Natural killer cell treated with Interleukin-12 subunit alpha and Interleukin-12 subunit beta and Interleukin-15 and Interleukin-18, amount 100 ng/mL, for 72 hours (primary cell): ENCODE measurements around the gene ZNF502. TPM values are rescaled to one million over a fixed set of nuclear protein-coding genes. Genes with fewer than 3 reads are reported as not detected.

Experiments used
- ATAC-seq, 2 donors: fragments of 150-1000 bp; cut with Tn5 transposase in 1 of 2; sonication (Bioruptor Pico), chemical (Tn5 transposase) in 1 of 2; 2 replicates each; pipeline ENCODE4 v1.10.0; 2021
- DNase-seq: peaks from one replicate; pipeline ENCODE4 v3.0.0; 2022; ENCODE audit warnings: low spot score
- H3K27ac Mint-ChIP-seq, 2 donors: 1 replicate in 1 of 2; 2 replicates in 1 of 2; pipeline ENCODE4 v1.8.0; 2022; ENCODE audit warnings: mixed read lengths in 2 of 2, mild to moderate bottlenecking in 1 of 2, moderate library complexity in 1 of 2
- H3K27me3 Mint-ChIP-seq, 2 donors: 1 replicate in 1 of 2; 2 replicates in 1 of 2; pipeline ENCODE4 v1.8.0; 2022; ENCODE audit warnings: mixed read lengths in 2 of 2
- H3K36me3 Mint-ChIP-seq: one replicate; pipeline ENCODE4 v1.8.0; 2022; ENCODE audit warnings: mixed read lengths
- H3K4me1 Mint-ChIP-seq, 2 donors: 1 replicate in 1 of 2; 2 replicates in 1 of 2; pipeline ENCODE4 v1.8.0; 2022; ENCODE audit warnings: low read depth in 2 of 2, mixed read lengths in 2 of 2, mild to moderate bottlenecking in 1 of 2
- H3K4me3 Mint-ChIP-seq: one replicate; pipeline ENCODE4 v1.8.0; 2022; ENCODE audit warnings: mixed read lengths
- H3K9me3 Mint-ChIP-seq: 2 replicates; pipeline ENCODE4 v1.8.0; 2022; ENCODE audit warnings: mixed read lengths
- total RNA-seq, 2 donors: library from RNA; stranded (reverse); gene quantifications; one replicate each; pipeline ENCODE4 v1.2.3, GENCODE V29; 2022

The ZNF502 gene
- total RNA-seq, 2 donors from 2014 or later = 1.8 to 3.8 TPM

GRCh38 chr3:44729384-44729910 is 17.0 kb downstream of the ZNF502 start, which contains the start of gene ZNF501:
ZNF501 (plus strand) TSS chr3:44729635; CDS start chr3:44734422, 4,787 bp downstream.
- Mint-ChIP-seq H3K4me3 (peak within 1 kb of the TSS; percentile 95), H3K9me3 (peaks cover 28% of the 10 kb centered on the region), H3K27me3 (no peaks in the 10 kb centered on the region), H3K36me3 (peaks cover 64% of the 10 kb centered on the region), H3K27ac (peak within 1 kb of the TSS; percentile 84 to 92), H3K4me1 (peaks cover 10 to 13% of the 10 kb centered on the region in 2 donors)
- peak; percentile 98 to 99 for ATAC-seq
- peak; percentile 95 for DNase-seq

DNA sequence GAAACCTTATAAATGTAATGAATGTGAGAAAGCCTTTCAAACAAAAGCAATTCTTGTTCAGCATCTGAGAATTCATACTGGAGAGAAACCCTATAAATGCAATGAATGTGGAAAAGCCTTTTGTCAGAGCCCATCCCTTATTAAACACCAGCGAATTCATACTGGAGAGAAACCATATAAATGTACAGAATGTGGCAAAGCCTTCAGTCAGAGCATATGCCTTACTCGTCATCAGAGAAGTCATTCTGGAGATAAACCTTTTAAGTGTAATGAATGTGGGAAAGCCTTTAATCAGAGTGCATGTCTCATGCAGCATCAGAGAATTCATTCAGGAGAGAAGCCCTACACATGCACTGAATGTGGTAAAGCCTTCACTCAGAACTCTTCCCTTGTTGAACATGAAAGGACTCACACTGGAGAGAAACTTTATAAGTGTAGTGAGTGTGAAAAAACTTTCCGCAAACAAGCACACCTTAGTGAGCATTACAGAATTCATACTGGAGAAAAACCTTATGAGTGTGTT is 22.2 kb downstream of the ZNF502 start:
- ATAC-seq (no peak), DNase-seq (no peak)
- H3K27ac Mint-ChIP-seq = no peak overlapping the region
- no peak overlapping the region for H3K4me3 Mint-ChIP-seq
- peaks cover 33% of the 10 kb centered on the region for H3K9me3 Mint-ChIP-seq
- H3K36me3 Mint-ChIP-seq = peaks cover 69% of the 10 kb centered on the region
- H3K4me1 Mint-ChIP-seq = peaks cover 3 to 6% of the 10 kb centered on the region in 2 donors
- no peaks in the 10 kb centered on the region for H3K27me3 Mint-ChIP-seq

DNA sequence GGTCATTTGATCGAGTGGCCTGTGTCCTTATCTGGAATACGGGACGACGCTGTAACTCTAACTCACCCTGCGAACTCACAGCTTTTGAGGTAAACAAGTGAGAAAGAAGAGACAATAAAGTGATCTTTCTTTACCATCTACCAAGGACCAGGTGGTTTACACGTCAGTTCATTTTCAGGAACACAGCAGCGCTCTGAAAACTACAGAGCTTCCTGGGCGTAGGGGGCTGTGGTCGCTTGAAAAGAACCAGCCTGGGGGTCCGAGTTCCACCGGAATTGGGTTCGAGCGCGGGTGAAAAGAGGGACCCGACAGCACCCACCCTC is 48.6 kb downstream of the ZNF502 start:
- Mint-ChIP-seq H3K27ac (peak overlapping the region; percentile 72 to 86), H3K4me3 (peak overlapping the region; percentile 91), H3K9me3 (no peaks in the 10 kb centered on the region), H3K4me1 (peaks cover 17 to 26% of the 10 kb centered on the region in 2 donors), H3K27me3 (no peaks in the 10 kb centered on the region), H3K36me3 (peaks cover 44% of the 10 kb centered on the region)
- no peak for ATAC-seq
- no peak for DNase-seq

DNA sequence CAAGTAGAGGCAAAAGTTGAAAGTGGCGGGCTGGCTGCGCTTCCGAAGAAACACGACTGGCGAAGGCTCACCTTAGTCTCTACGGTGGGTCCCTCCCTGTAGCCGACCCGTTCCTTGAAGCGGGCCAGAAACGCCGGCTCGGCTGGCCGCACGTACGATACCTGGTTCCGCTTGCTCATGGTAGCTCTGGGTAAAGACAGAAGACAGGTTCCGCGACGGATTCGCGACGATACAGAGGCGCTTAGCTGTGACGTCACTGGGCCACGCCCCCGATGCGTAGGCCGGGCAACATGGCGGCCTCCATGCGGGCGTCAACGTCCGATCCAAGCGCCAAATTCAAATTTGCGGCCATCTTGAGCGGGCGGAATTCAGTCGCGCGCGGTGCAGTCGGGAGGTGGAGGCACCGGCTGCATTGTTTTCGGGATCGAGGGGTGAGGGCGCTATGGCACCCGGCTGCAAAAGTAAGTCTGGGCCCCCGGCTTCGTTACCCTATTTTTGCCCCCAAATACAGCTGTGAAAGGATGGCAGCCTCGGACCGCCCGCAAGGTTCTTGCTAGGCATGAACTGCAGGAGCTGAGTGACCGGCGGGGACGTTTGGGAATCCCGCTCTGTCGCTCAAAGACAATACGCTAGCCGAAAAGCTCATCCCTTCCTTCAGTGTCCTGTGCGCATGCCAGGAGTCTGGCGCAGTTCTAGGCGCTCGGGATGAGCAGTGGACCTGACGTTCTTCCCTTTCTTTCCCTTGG is 49.1 kb downstream of the ZNF502 start, which contains the start of the genes KIAA1143 and KIF15:
KIAA1143 (minus strand) TSS at position 196 of the 746 bp plus-strand sequence; CDS start at position 179, 17 bp downstream.
KIF15 (plus strand) TSS at position 371 of the 746 bp plus-strand sequence; CDS start at position 443, 72 bp downstream.
- H3K36me3 Mint-ChIP-seq = peaks cover 44% of the 10 kb centered on the region
- H3K27ac Mint-ChIP-seq = peak within 1 kb of the TSS; percentile 72 to 86
- peak within 1 kb of the TSS; percentile 91 for H3K4me3 Mint-ChIP-seq
- H3K9me3 Mint-ChIP-seq = no peaks in the 10 kb centered on the region
- H3K4me1 Mint-ChIP-seq = peaks cover 17 to 26% of the 10 kb centered on the region in 2 donors
- DNase-seq (peak; percentile 96), ATAC-seq (peak; percentile 98)
- no peaks in the 10 kb centered on the region for H3K27me3 Mint-ChIP-seq

- H3K36me3 Mint-ChIP-seq = peaks cover 44% of the 10 kb centered on the region
- ATAC-seq (no peak), DNase-seq (no peak)
- H3K27me3 Mint-ChIP-seq = no peaks in the 10 kb centered on the region
- H3K4me1 Mint-ChIP-seq = peaks cover 15 to 23% of the 10 kb centered on the region in 2 donors
- peak overlapping the region; percentile 72 to 86 for H3K27ac Mint-ChIP-seq
- H3K9me3 Mint-ChIP-seq = no peaks in the 10 kb centered on the region
- peak overlapping the region; percentile 91 for H3K4me3 Mint-ChIP-seq
Measured at GRCh38 chr3:44762170-44762677, 49.8 kb downstream of the ZNF502 start.

GRCh38 chr3:44762690-44763089 is 50.2 kb downstream of the ZNF502 start:
- H3K4me3 Mint-ChIP-seq = peak overlapping the region; percentile 91
- no peaks in the 10 kb centered on the region for H3K9me3 Mint-ChIP-seq
- peak overlapping the region; percentile 72 to 86 for H3K27ac Mint-ChIP-seq
- H3K27me3 Mint-ChIP-seq = no peaks in the 10 kb centered on the region
- ATAC-seq = no peak
- H3K4me1 Mint-ChIP-seq = peaks cover 11 to 19% of the 10 kb centered on the region in 2 donors
- peaks cover 42% of the 10 kb centered on the region for H3K36me3 Mint-ChIP-seq
- no peak for DNase-seq

GRCh38 chr3:44764248-44764647 is 51.8 kb downstream of the ZNF502 start:
- ATAC-seq = no peak
- Mint-ChIP-seq H3K36me3 (peaks cover 35% of the 10 kb centered on the region), H3K27ac (no peak overlapping the region)

GRCh38 chr3:44771424-44772098 is 59.1 kb downstream of the ZNF502 start:
- H3K4me1 Mint-ChIP-seq = no peaks in the 10 kb centered on the region
- H3K27ac Mint-ChIP-seq = no peak overlapping the region
- H3K9me3 Mint-ChIP-seq = peaks cover 9% of the 10 kb centered on the region
- H3K27me3 Mint-ChIP-seq = no peaks in the 10 kb centered on the region
- no peak for DNase-seq
- ATAC-seq = no peak
- peaks cover 47% of the 10 kb centered on the region for H3K36me3 Mint-ChIP-seq
- no peak overlapping the region for H3K4me3 Mint-ChIP-seq

More at GRCh38 chr3:44764248-44764647, 51.8 kb downstream of the ZNF502 start:
- Mint-ChIP-seq H3K27me3 (no peaks in the 10 kb centered on the region), H3K9me3 (no peaks in the 10 kb centered on the region), H3K4me1 (peaks cover 11 to 15% of the 10 kb centered on the region in 2 donors), H3K4me3 (no peak overlapping the region)
- no peak for DNase-seq

- H3K27me3 Mint-ChIP-seq = no peaks in the 10 kb centered on the region
- no peak for ATAC-seq
- no peak overlapping the region for H3K4me3 Mint-ChIP-seq
Measured at GRCh38 chr3:44772099-44772442, 59.6 kb downstream of the ZNF502 start.

More at GRCh38 chr3:44772099-44772442, 59.6 kb downstream of the ZNF502 start:
- H3K27ac Mint-ChIP-seq = no peak overlapping the region
- H3K4me1 Mint-ChIP-seq = no peaks in the 10 kb centered on the region
- no peak for DNase-seq
- peaks cover 45% of the 10 kb centered on the region for H3K36me3 Mint-ChIP-seq
- H3K9me3 Mint-ChIP-seq = peaks cover 9% of the 10 kb centered on the region

Other genes with a start within 250 kb of the ZNF502 start
- gene ZNF445, start 235.0 kb upstream of the ZNF502 start, total RNA-seq = 10 to 100 TPM; 25.2 to 33.3 TPM
- 1 to 10 TPM; 1.9 to 4.9 TPM for gene ZKSCAN7, start 157.5 kb upstream of the ZNF502 start, total RNA-seq
- gene ZNF660, start 127.7 kb upstream of the ZNF502 start, total RNA-seq = 1 to 10 TPM; 2.5 to 5.9 TPM
- gene ZNF197, start 87.6 kb upstream of the ZNF502 start, total RNA-seq = 10 to 100 TPM; 13.2 to 16.7 TPM
- 10 to 100 TPM; 11.4 to 15.8 TPM for gene ZNF35, start 63.9 kb upstream of the ZNF502 start, total RNA-seq
- gene ZNF501, start 17.0 kb downstream of the ZNF502 start, total RNA-seq = 1 to 10 TPM in 1 of 2 donors, under 1 TPM in 1; 0.61 to 3.2 TPM
- gene KIAA1143, start 49.0 kb downstream of the ZNF502 start, total RNA-seq = 10 to 100 TPM; 11.3 to 23.6 TPM
- 10 to 100 TPM; 12.3 to 27.2 TPM for gene KIF15, start 49.1 kb downstream of the ZNF502 start, total RNA-seq
- gene TMEM42, start 149.3 kb downstream of the ZNF502 start, total RNA-seq = 1 to 10 TPM; 5.3 to 6.8 TPM
- gene TGM4, start 161.9 kb downstream of the ZNF502 start, total RNA-seq = not detected